IPS-18c (cell line): Measurements from ENCODE around the gene DPP6.

Experiments
- H3K4me3 ChIP-seq: 2 replicates; pipeline ENCODE4 v1.7.0; 2013; ENCODE audit warnings: low read depth, mild to moderate bottlenecking, low read length, moderate library complexity; ENCODE audit not compliant: insufficient read depth
- H3K9me3 ChIP-seq: one replicate; pipeline ENCODE4 v1.6.1; 2013; ENCODE audit warnings: mild to moderate bottlenecking, low read length, moderate library complexity; ENCODE audit not compliant: control insufficient read depth, insufficient read depth

The DPP6 gene

GRCh38 chr7:154489897-154490296 is 437.7 kb downstream of the DPP6 start:
- no peaks in the 10 kb centered on the region for H3K9me3 ChIP-seq
- H3K4me3 ChIP-seq = no peak overlapping the region

GRCh38 chr7:154493594-154493993 is 441.4 kb downstream of the DPP6 start:
- no peak overlapping the region for H3K4me3 ChIP-seq

GRCh38 chr7:154497751-154498150 is 445.6 kb downstream of the DPP6 start:
- Histone ChIP-seq H3K4me3 (no peak overlapping the region), H3K9me3 (peaks cover 3% of the 10 kb centered on the region)

More at GRCh38 chr7:154493594-154493993, 441.4 kb downstream of the DPP6 start:
- no peaks in the 10 kb centered on the region for H3K9me3 ChIP-seq

GRCh38 chr7:154503962-154504550 is 451.9 kb downstream of the DPP6 start:
- H3K9me3 ChIP-seq = peaks cover 3% of the 10 kb centered on the region

GRCh38 chr7:154504918-154505317 is 452.7 kb downstream of the DPP6 start:
- peaks cover 3% of the 10 kb centered on the region for H3K9me3 ChIP-seq
- H3K4me3 ChIP-seq = no peak overlapping the region

More at GRCh38 chr7:154503962-154504550, 451.9 kb downstream of the DPP6 start:
- no peak overlapping the region for H3K4me3 ChIP-seq

GRCh38 chr7:154505362-154505761 is 453.2 kb downstream of the DPP6 start:
- Histone ChIP-seq H3K9me3 (peaks cover 3% of the 10 kb centered on the region), H3K4me3 (no peak overlapping the region)

GRCh38 chr7:154509192-154509591 is 457.0 kb downstream of the DPP6 start:
- Histone ChIP-seq H3K4me3 (no peak overlapping the region), H3K9me3 (no peaks in the 10 kb centered on the region)

GRCh38 chr7:154512121-154512833 is 460.1 kb downstream of the DPP6 start:
- Histone ChIP-seq H3K9me3 (no peaks in the 10 kb centered on the region), H3K4me3 (no peak overlapping the region)

GRCh38 chr7:154517768-154518167 is 465.6 kb downstream of the DPP6 start:
- H3K9me3 ChIP-seq = no peaks in the 10 kb centered on the region
- H3K4me3 ChIP-seq = no peak overlapping the region

- no peak overlapping the region for H3K4me3 ChIP-seq
- no peaks in the 10 kb centered on the region for H3K9me3 ChIP-seq
These were observed 467.0 kb downstream of the DPP6 start for GRCh38 chr7:154519229-154519628.

GRCh38 chr7:154530136-154530535 is 477.9 kb downstream of the DPP6 start:
- H3K4me3 ChIP-seq = no peak overlapping the region
- no peaks in the 10 kb centered on the region for H3K9me3 ChIP-seq

GRCh38 chr7:154532771-154533170 is 480.6 kb downstream of the DPP6 start:
- Histone ChIP-seq H3K9me3 (no peaks in the 10 kb centered on the region), H3K4me3 (no peak overlapping the region)

- H3K9me3 ChIP-seq = no peaks in the 10 kb centered on the region
- no peak overlapping the region for H3K4me3 ChIP-seq
These were observed 488.4 kb downstream of the DPP6 start for GRCh38 chr7:154540596-154540995.

GRCh38 chr7:154541606-154542005 is 489.4 kb downstream of the DPP6 start:
- Histone ChIP-seq H3K9me3 (no peaks in the 10 kb centered on the region), H3K4me3 (no peak overlapping the region)

GRCh38 chr7:154546946-154547587 is 494.9 kb downstream of the DPP6 start:
- no peaks in the 10 kb centered on the region for H3K9me3 ChIP-seq
- H3K4me3 ChIP-seq = no peak overlapping the region

GRCh38 chr7:154553711-154554265 is 501.6 kb downstream of the DPP6 start:
- Histone ChIP-seq H3K4me3 (no peak overlapping the region), H3K9me3 (no peaks in the 10 kb centered on the region)

GRCh38 chr7:154559454-154559853 is 507.3 kb downstream of the DPP6 start:
- H3K9me3 ChIP-seq = no peaks in the 10 kb centered on the region
- no peak overlapping the region for H3K4me3 ChIP-seq

GRCh38 chr7:154564676-154565075 is 512.5 kb downstream of the DPP6 start:
- Histone ChIP-seq H3K9me3 (no peaks in the 10 kb centered on the region), H3K4me3 (no peak overlapping the region)
